Stimulated activated CD8-positive, alpha-beta memory T cell treated with anti-CD3 and anti-CD28 coated beads, Interleukin-12 subunit alpha, Interleukin-12 subunit beta, amount 100 ng/mL, for 1 hour (primary cell): ENCODE measurements around the gene MAEA.

Source experiments
- DNase-seq: peaks from one replicate; pipeline ENCODE4 v3.0.0-alpha.2; 2020; ENCODE audit warnings: low read depth

Gene MAEA

GRCh38 chr4:1380368-1381151, 90.9 kb downstream of the MAEA start:
- DNase-seq, result no peak

- no peak for DNase-seq
These were observed 91.5 kb downstream of the MAEA start for GRCh38 chr4:1381181-1381621.

- DNase-seq, result no peak
These were observed 92.4 kb downstream of the MAEA start for GRCh38 chr4:1381944-1382541.

- no peak for DNase-seq
These were observed 93.4 kb downstream of the MAEA start for GRCh38 chr4:1382776-1383727.

GRCh38 chr4:1383728-1384591, 94.3 kb downstream of the MAEA start:
- no peak for DNase-seq

- DNase-seq, result no peak
These were observed 95.1 kb downstream of the MAEA start for GRCh38 chr4:1384675-1385372.

GRCh38 chr4:1385373-1386340, 96.0 kb downstream of the MAEA start:
- no peak for DNase-seq
